DOHH2 (cell line): ENCODE data around the gene RGS9.

Source experiments
- H3F3A ChIP-seq: fragments of 200-600 bp; sonication (generic), shearing (Covaris generic); 2 replicates; pipeline ENCODE4 v1.6.0; 2016; ENCODE audit warnings: antibody characterized with exemption, mild to moderate bottlenecking; ENCODE audit not compliant: control insufficient read depth, insufficient read depth
- H3K27ac ChIP-seq: fragments of 200-600 bp; sonication (generic); 2 replicates; pipeline ENCODE4 v1.5.1; 2014; ENCODE audit warnings: low read depth, mild to moderate bottlenecking, low read length, moderate library complexity
- H3K27me3 ChIP-seq: fragments of 200-600 bp; sonication (generic); 2 replicates; pipeline ENCODE4 v1.6.1; 2014; ENCODE audit warnings: mild to moderate bottlenecking, low read length, mixed read lengths; ENCODE audit not compliant: control insufficient read depth
- H3K36me3 ChIP-seq: fragments of 200-600 bp; sonication (generic); 2 replicates; pipeline ENCODE4 v1.6.1; 2014; ENCODE audit warnings: mild to moderate bottlenecking, low read length, moderate library complexity, mixed read lengths; ENCODE audit not compliant: control insufficient read depth
- H3K4me1 ChIP-seq: fragments of 200-600 bp; sonication (generic); 2 replicates; pipeline ENCODE4 v1.6.1; 2014; ENCODE audit warnings: mild to moderate bottlenecking, low read length, mixed read lengths; ENCODE audit not compliant: control insufficient read depth
- H3K4me2 ChIP-seq: fragments of 200-600 bp; sonication (generic); 2 replicates; pipeline ENCODE4 v1.6.0; 2014; ENCODE audit warnings: mild to moderate bottlenecking, low read length, moderate library complexity
- H3K4me3 ChIP-seq: fragments of 200-600 bp; sonication (generic); 2 replicates; pipeline ENCODE4 v1.5.1; 2014; ENCODE audit warnings: mild to moderate bottlenecking, low read length, mixed read lengths
- H3K79me2 ChIP-seq: fragments of 200-600 bp; sonication (generic); 2 replicates; pipeline ENCODE4 v1.6.1; 2014; ENCODE audit warnings: mild to moderate bottlenecking, low read length, mixed read lengths; ENCODE audit not compliant: control insufficient read depth
- H3K9me2 ChIP-seq: fragments of 200-600 bp; sonication (generic); replicated peaks from 2 replicates; pipeline ENCODE4 v1.6.1; 2014; ENCODE audit warnings: mild to moderate bottlenecking, low read length, mixed read lengths; ENCODE audit not compliant: control insufficient read depth
- H3K9me3 ChIP-seq: fragments of 200-600 bp; sonication (generic); 2 replicates; pipeline ENCODE4 v1.6.1; 2014; ENCODE audit warnings: antibody characterized with exemption, low read length, mixed read lengths; ENCODE audit not compliant: control insufficient read depth, insufficient read depth
- H4K20me1 ChIP-seq: fragments of 200-600 bp; sonication (generic); 2 replicates; pipeline ENCODE4 v1.6.0; 2014; ENCODE audit warnings: low read depth, mild to moderate bottlenecking, antibody characterized with exemption, low read length, moderate library complexity; ENCODE audit not compliant: control insufficient read depth, insufficient read depth
- EZH2phosphoT487 ChIP-seq: fragments of 200-600 bp; sonication (generic); IDR thresholded peaks from 2 replicates; pipeline ENCODE4 v1.6.1; 2017; ENCODE audit warnings: borderline replicate concordance, mild to moderate bottlenecking, antibody characterized with exemption, low read length, moderate library complexity, mixed read lengths
- TF ChIP-seq, protein P1 (sequence below): fragments of 200-600 bp; sonication (generic); IDR thresholded peaks from one replicate; pipeline ENCODE4 v1.5.1; 2014; ENCODE audit warnings: antibody characterized with exemption, mild to moderate bottlenecking, low read depth, low read length; ENCODE audit not compliant: poor library complexity, severe bottlenecking

The RGS9 gene

DNA sequence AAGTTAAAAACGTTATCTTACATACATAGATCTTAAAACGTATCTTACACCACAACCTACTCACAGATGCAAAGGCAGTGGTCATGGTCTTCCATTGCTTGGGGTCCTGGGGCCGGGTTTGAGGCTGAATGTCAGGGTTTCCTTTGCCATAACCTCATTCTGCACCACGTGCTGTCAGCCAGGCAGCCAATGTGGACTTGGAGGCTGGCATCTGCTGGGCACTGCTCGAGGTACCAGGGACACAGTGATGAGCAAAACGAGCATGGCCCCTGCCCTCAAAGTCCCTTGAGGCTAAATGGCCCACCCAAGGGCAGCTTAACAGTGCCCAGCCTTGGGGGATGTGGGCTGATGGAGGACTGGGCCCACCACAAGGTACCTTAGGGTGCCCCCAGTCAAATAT lies 35.8 kb upstream of the RGS9 start:
- Histone ChIP-seq H3F3A (peaks cover 11% of the 10 kb centered on the region; the same call in 1 of the 2 replicates), H3K4me2 (peak overlapping the region; percentile 89), H3K79me2 (peaks cover 41% of the 10 kb centered on the region), H3K27ac (peak overlapping the region; percentile 51), H3K4me1 (peaks cover 49% of the 10 kb centered on the region), H3K27me3 (no peaks in the 10 kb centered on the region), H3K4me3 (peak overlapping the region; percentile 84), H4K20me1 (no peaks in the 10 kb centered on the region), H3K9me3 (no peaks in the 10 kb centered on the region), H3K9me2 (no peaks in the 10 kb centered on the region), H3K36me3 (peaks cover 28% of the 10 kb centered on the region)
- no peak for TF ChIP-seq EZH2phosphoT487
- TF ChIP-seq, protein P1, sequence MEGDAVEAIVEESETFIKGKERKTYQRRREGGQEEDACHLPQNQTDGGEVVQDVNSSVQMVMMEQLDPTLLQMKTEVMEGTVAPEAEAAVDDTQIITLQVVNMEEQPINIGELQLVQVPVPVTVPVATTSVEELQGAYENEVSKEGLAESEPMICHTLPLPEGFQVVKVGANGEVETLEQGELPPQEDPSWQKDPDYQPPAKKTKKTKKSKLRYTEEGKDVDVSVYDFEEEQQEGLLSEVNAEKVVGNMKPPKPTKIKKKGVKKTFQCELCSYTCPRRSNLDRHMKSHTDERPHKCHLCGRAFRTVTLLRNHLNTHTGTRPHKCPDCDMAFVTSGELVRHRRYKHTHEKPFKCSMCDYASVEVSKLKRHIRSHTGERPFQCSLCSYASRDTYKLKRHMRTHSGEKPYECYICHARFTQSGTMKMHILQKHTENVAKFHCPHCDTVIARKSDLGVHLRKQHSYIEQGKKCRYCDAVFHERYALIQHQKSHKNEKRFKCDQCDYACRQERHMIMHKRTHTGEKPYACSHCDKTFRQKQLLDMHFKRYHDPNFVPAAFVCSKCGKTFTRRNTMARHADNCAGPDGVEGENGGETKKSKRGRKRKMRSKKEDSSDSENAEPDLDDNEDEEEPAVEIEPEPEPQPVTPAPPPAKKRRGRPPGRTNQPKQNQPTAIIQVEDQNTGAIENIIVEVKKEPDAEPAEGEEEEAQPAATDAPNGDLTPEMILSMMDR: no peak

DNA sequence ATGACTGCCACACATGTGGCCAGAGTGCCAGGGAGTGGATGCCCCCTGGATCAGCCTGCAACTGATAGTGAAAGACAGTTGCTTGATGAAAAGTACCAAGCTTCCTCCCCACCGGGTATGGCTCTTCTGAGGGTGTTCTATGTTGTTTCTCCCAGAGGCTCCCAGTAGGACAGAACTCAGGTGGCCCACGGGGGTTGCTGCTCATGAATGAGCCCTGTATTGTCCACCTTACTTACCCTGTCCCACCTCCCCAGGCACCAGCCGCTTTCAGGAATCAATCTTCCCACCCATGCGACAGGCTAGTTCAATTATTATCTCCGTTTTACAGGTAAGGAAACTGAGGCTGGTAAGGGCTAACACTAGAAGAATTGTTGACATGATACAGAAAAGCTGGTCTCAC lies 34.9 kb upstream of the RGS9 start:
- TF ChIP-seq EZH2phosphoT487: no peak
- TF ChIP-seq, protein P1: no peak
- H3K27me3 ChIP-seq: no peaks in the 10 kb centered on the region
- peak overlapping the region; percentile 84 for H3K4me3 ChIP-seq
- H3K4me1 ChIP-seq: peaks cover 49% of the 10 kb centered on the region
- H3K9me3 ChIP-seq: no peaks in the 10 kb centered on the region
- peaks cover 11% of the 10 kb centered on the region; the same call in 1 of the 2 replicates for H3F3A ChIP-seq
- H3K36me3 ChIP-seq: peaks cover 28% of the 10 kb centered on the region
- H4K20me1 ChIP-seq: no peaks in the 10 kb centered on the region
- no peak overlapping the region for H3K27ac ChIP-seq
- peaks cover 41% of the 10 kb centered on the region for H3K79me2 ChIP-seq
- no peaks in the 10 kb centered on the region for H3K9me2 ChIP-seq
- peak overlapping the region; percentile 89 for H3K4me2 ChIP-seq

DNA sequence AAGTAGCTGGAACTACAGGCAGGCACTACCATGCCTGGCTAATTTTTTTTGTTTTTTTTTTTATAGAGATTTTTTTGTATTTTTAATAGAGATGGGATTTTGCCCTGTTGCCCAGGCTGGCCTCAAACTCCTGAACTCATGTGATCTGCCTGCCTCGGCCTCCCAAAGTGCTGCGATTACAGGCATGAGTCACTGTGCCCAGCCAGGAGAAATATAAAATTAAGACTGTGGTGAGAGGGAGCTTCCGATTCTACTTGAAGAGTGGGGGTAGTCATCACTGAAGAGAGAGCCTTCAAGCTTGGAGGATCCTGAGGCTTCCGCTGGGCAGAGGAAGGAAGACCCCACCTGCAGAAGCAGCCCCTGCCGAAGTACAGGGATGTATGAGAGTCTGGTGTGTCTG lies 34.4 kb upstream of the RGS9 start:
- Histone ChIP-seq H3K79me2 (peaks cover 41% of the 10 kb centered on the region), H4K20me1 (no peaks in the 10 kb centered on the region), H3K4me3 (peak overlapping the region; percentile 27), H3K27ac (no peak overlapping the region), H3F3A (peaks cover 8% of the 10 kb centered on the region; the same call in 1 of the 2 replicates), H3K9me3 (no peaks in the 10 kb centered on the region), H3K4me2 (peak overlapping the region; percentile 41), H3K36me3 (peaks cover 31% of the 10 kb centered on the region), H3K9me2 (no peaks in the 10 kb centered on the region), H3K4me1 (peaks cover 49% of the 10 kb centered on the region), H3K27me3 (no peaks in the 10 kb centered on the region)
- no peak for TF ChIP-seq EZH2phosphoT487
- TF ChIP-seq, protein P1: no peak
